ENCODE measurements around the gene SLC6A20.
"Not testable (repeated sequence)": the region's sequence is repeated elsewhere in the genome, so short reads cannot be mapped to it uniquely, and the experiment has no call there.

GRCh38 chr3:45757141-45757540 is 39.2 kb downstream of the SLC6A20 start:
- TF ChIP-seq POLR2A, CTCF (IDR thresholded peaks at IDR 0.05): not testable (repeated sequence)
